K562 (cell line): ENCODE results near the gene ZNF440. TPM values are rescaled to one million over a fixed set of nuclear protein-coding genes. Genes with fewer than 3 reads are reported as not detected.

Source experiments
- BCL6 ChIP-seq: fragments of 250-450 bp; sonication (Bioruptor Pico); IDR thresholded peaks from 2 replicates; pipeline ENCODE4 v1.4.0; 2020
- ETS2 ChIP-seq: IDR thresholded peaks from 2 replicates; pipeline ENCODE4 v1.6.1; 2016; ENCODE audit warnings: borderline replicate concordance, missing genetic modification characterization, mild to moderate bottlenecking, moderate library complexity, missing compliant biosample characterization; ENCODE audit not compliant: poor library complexity, severe bottlenecking
- ETV5 ChIP-seq: sonication (generic); formaldehyde crosslinking; IDR thresholded peaks from 2 replicates; pipeline ENCODE4 v1.4.0; 2020; ENCODE audit warnings: low read depth, mild to moderate bottlenecking, missing genetic modification reagents
- FOXJ2 ChIP-seq: fragments of 200-800 bp; sonication (Bioruptor generic); IDR thresholded peaks from 2 replicates; pipeline ENCODE4 v1.6.1; 2016; ENCODE audit warnings: missing genetic modification characterization, missing compliant biosample characterization
- MCM7 ChIP-seq, 2 experiments: fragments of 450-650 bp; IDR thresholded peaks; 2 replicates each; pipeline ENCODE4 v1.6.1; 2016 to 2018
- MTA3 ChIP-seq: fragments of 450-650 bp; formaldehyde crosslinking; IDR thresholded peaks from 2 replicates; pipeline ENCODE4 v1.6.1; 2017; ENCODE audit warnings: mild to moderate bottlenecking, borderline replicate concordance
- POLR2AphosphoS2 ChIP-seq: IDR thresholded peaks from 2 replicates; pipeline ENCODE4 v1.6.1; 2012; ENCODE audit warnings: low read length, improper control_type of control experiment
- PTTG1 ChIP-seq: fragments of 450-650 bp; IDR thresholded peaks from 2 replicates; pipeline ENCODE4 v1.6.1; 2016; ENCODE audit warnings: low read depth, mild to moderate bottlenecking, missing genetic modification characterization, missing compliant biosample characterization
- SMARCE1 ChIP-seq: fragments of 450-650 bp; IDR thresholded peaks from 2 replicates; pipeline ENCODE4 v1.7.1; 2016; ENCODE audit warnings: mild to moderate bottlenecking
- ZNF232 ChIP-seq: sonication (generic); formaldehyde crosslinking; IDR thresholded peaks from 2 replicates; pipeline ENCODE4 v1.8.0; 2022; ENCODE audit warnings: mild to moderate bottlenecking, missing genetic modification reagents
- ZNF75A ChIP-seq: fragments of 450-650 bp; formaldehyde crosslinking; IDR thresholded peaks from 2 replicates; pipeline ENCODE4 v1.4.0; 2020; ENCODE audit warnings: mild to moderate bottlenecking
- polyA plus RNA-seq, 8 experiments: library from polyadenylated mRNA; depleted of rRNA in 4 of 8; stranded (reverse) in 5 of 8; unstranded in 3 of 8; fragments of >200 nt; fragmentation: Nextera tagmentation in 2 of 8; fragmentation: Illumina TruSeq in 1 of 8; extraction: Ambion mirVana in 2 of 8; extraction: Trizol in 1 of 8; gene quantifications; 2 replicates each; pipeline versions ENCODE4 v1.2.1 to v1.2.3, GENCODE V29; 2011 to 2014; ENCODE audit warnings: inconsistent platforms in 1 of 8, missing spikeins in 1 of 8
- total RNA-seq, 7 experiments: library from RNA; depleted of rRNA in 6 of 7; stranded (reverse); fragments of >200 nt in 6 of 7; fragmentation: Illumina TruSeq in 2 of 7; extraction: Trizol in 2 of 7; gene quantifications; 2 replicates each; pipeline versions ENCODE4 v1.2.1 to v1.2.3, GENCODE V29; 2011 to 2021; ENCODE audit warnings: low replicate concordance in 1 of 7
- TF ChIP-seq, protein P1 (sequence below): sonication (generic); formaldehyde crosslinking; IDR thresholded peaks from 2 replicates; pipeline ENCODE4 v1.8.0; 2023; ENCODE audit warnings: mild to moderate bottlenecking, missing genetic modification reagents
- TF ChIP-seq, protein P2 (sequence below), 2 experiments: fragments of 450-650 bp; IDR thresholded peaks; 2 replicates each; pipeline ENCODE4 v1.6.1; 2016
- TF ChIP-seq, protein P3 (sequence below): IDR thresholded peaks from 3 replicates; pipeline ENCODE4 v1.6.1; 2011; ENCODE audit warnings: borderline replicate concordance, mild to moderate bottlenecking; ENCODE audit not compliant: insufficient read length, insufficient read depth
- TF ChIP-seq, protein P4 (sequence below), 3 experiments: fragments of 200-800 bp in 1 of 3; fragments of 250-450 bp in 1 of 3; fragments of 450-650 bp in 1 of 3; sonication (Bioruptor Pico) in 1 of 3; sonication (Bioruptor generic) in 1 of 3; formaldehyde crosslinking in 1 of 3; IDR thresholded peaks; 2 replicates each; pipeline versions ENCODE4 v1.6.1 to v1.8.0; 2016 to 2022; ENCODE audit warnings: mild to moderate bottlenecking in 2 of 3, missing genetic modification characterization in 2 of 3, missing compliant biosample characterization in 1 of 3, moderate library complexity in 1 of 3
- TF ChIP-seq, protein P5 (sequence below), 2 experiments: fragments of 450-650 bp; conservative IDR thresholded peaks; 2 replicates each; pipeline ENCODE4 v1.6.1; 2017; ENCODE audit warnings: mild to moderate bottlenecking in 2 of 2, moderate library complexity in 2 of 2

Gene ZNF440
- total and polyA plus RNA-seq, 9 of the 15 experiments (the other 6 are each of a cell fraction or from before 2014, with no cell fraction given), result 5.9 to 32.6 (median 13.4) TPM

DNA sequence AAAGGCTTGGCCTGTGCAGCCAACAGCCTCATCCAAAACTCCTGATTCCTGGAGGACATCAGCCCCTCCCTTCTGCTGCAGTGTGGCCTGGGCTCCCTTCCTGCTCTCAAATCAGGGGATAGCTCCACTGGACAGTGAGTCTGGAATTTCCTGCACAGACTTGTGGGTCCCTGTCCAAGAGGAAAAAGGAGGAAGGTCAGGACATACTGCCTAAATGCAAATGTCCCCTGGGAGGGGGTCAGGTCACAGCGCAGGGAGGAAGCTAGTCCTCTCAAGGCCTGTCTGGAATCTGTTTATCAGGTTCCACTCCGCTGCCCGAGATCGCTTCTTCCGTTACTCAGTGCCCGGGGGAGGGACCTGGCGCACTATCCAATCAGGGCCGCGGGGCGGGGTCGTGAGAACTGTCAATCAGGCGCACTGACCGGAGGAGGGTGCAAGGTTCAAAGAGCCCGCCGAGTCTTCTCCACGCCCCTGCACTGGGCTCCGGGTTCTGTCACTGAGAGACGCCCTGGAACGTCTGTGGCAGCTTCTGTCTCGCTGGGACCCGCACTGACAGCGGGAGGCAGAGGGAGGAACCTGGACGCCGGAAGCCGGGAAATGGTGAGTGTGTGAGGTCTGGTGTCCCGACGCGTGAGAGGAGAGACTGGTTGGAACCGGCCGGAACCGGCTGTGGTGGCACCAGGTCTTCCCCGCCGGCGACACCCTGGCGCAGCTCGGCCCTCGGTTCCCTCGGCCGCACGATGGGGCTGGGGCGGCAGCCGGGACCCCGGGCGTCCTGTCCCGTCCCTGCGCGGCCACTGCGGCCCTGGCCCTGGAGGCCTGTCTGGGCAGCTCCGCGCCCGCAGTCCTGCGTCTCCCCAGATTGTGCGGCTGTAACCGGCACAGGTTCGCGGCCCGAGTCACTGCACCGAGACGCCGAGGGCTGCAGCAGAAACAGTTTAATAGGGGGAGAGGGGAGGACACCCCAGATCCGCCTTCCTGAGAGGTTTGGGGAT lies 47.2 kb upstream of the ZNF440 start, which contains the start of gene ZNF441 (continued):
- TF ChIP-seq, protein P1, sequence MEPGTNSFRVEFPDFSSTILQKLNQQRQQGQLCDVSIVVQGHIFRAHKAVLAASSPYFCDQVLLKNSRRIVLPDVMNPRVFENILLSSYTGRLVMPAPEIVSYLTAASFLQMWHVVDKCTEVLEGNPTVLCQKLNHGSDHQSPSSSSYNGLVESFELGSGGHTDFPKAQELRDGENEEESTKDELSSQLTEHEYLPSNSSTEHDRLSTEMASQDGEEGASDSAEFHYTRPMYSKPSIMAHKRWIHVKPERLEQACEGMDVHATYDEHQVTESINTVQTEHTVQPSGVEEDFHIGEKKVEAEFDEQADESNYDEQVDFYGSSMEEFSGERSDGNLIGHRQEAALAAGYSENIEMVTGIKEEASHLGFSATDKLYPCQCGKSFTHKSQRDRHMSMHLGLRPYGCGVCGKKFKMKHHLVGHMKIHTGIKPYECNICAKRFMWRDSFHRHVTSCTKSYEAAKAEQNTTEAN (CRISPR knock-in tag), result no peak
- TF ChIP-seq ETS2 (tag) (no peak), ZNF75A (CRISPR knock-in tag) (no peak), FOXJ2 (tag) (no peak), MCM7 (IDR thresholded peaks at IDR 0.05) (no peak), MTA3 (peak; percentile 76; the same call in 1 of the 2 replicates), POLR2AphosphoS2 (no peak; the same call in 1 of the 2 replicates), ZNF232 (CRISPR knock-in tag) (0 out of 2 replicates have a peak, but pooled peaks have one; percentile 52), ETV5 (CRISPR knock-in tag) (peak; percentile 51; the same call in 1 of the 2 replicates), SMARCE1 (peak; percentile 46; the same call in 1 of the 2 replicates), BCL6 (no peak), PTTG1 (no peak)
- TF ChIP-seq, protein P2, sequence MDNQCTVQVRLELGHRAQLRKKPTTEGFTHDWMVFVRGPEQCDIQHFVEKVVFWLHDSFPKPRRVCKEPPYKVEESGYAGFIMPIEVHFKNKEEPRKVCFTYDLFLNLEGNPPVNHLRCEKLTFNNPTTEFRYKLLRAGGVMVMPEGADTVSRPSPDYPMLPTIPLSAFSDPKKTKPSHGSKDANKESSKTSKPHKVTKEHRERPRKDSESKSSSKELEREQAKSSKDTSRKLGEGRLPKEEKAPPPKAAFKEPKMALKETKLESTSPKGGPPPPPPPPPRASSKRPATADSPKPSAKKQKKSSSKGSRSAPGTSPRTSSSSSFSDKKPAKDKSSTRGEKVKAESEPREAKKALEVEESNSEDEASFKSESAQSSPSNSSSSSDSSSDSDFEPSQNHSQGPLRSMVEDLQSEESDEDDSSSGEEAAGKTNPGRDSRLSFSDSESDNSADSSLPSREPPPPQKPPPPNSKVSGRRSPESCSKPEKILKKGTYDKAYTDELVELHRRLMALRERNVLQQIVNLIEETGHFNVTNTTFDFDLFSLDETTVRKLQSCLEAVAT (IDR thresholded peaks at IDR 0.05), result peak; percentile 29 to 34; a peak in 1 of 4 replicates
- TF ChIP-seq, protein P3, sequence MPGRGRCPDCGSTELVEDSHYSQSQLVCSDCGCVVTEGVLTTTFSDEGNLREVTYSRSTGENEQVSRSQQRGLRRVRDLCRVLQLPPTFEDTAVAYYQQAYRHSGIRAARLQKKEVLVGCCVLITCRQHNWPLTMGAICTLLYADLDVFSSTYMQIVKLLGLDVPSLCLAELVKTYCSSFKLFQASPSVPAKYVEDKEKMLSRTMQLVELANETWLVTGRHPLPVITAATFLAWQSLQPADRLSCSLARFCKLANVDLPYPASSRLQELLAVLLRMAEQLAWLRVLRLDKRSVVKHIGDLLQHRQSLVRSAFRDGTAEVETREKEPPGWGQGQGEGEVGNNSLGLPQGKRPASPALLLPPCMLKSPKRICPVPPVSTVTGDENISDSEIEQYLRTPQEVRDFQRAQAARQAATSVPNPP, result no peak
- TF ChIP-seq, protein P4, sequence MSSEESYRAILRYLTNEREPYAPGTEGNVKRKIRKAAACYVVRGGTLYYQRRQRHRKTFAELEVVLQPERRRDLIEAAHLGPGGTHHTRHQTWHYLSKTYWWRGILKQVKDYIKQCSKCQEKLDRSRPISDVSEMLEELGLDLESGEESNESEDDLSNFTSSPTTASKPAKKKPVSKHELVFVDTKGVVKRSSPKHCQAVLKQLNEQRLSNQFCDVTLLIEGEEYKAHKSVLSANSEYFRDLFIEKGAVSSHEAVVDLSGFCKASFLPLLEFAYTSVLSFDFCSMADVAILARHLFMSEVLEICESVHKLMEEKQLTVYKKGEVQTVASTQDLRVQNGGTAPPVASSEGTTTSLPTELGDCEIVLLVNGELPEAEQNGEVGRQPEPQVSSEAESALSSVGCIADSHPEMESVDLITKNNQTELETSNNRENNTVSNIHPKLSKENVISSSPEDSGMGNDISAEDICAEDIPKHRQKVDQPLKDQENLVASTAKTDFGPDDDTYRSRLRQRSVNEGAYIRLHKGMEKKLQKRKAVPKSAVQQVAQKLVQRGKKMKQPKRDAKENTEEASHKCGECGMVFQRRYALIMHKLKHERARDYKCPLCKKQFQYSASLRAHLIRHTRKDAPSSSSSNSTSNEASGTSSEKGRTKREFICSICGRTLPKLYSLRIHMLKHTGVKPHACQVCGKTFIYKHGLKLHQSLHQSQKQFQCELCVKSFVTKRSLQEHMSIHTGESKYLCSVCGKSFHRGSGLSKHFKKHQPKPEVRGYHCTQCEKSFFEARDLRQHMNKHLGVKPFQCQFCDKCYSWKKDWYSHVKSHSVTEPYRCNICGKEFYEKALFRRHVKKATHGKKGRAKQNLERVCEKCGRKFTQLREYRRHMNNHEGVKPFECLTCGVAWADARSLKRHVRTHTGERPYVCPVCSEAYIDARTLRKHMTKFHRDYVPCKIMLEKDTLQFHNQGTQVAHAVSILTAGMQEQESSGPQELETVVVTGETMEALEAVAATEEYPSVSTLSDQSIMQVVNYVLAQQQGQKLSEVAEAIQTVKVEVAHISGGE (CRISPR knock-in tag; IDR thresholded peaks at IDR 0.05), result peak in 2 of 3 experiments; percentile 64 to 89; a peak in 4 of 6 replicates
- TF ChIP-seq, protein P5, sequence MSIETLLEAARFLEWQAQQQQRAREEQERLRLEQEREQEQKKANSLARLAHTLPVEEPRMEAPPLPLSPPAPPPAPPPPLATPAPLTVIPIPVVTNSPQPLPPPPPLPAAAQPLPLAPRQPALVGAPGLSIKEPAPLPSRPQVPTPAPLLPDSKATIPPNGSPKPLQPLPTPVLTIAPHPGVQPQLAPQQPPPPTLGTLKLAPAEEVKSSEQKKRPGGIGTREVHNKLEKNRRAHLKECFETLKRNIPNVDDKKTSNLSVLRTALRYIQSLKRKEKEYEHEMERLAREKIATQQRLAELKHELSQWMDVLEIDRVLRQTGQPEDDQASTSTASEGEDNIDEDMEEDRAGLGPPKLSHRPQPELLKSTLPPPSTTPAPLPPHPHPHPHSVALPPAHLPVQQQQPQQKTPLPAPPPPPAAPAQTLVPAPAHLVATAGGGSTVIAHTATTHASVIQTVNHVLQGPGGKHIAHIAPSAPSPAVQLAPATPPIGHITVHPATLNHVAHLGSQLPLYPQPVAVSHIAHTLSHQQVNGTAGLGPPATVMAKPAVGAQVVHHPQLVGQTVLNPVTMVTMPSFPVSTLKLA (conservative IDR thresholded peaks at IDR 0.05), result peak in 1 of 2 experiments; percentile 61; a peak in 3 of 4 replicates
